ENCODE measurements around the gene CCDC185.

Gene CCDC185

GRCh38 chr1:223429821-223430220 is 36.6 kb downstream of the CCDC185 start (continued):
- no peak for TF ChIP-seq ZNF2 (tag by site-specific recombination; IDR thresholded peaks at IDR 0.05)
- TF ChIP-seq SETDB1 (IDR thresholded peaks at IDR 0.05; ENCODE audit: insufficient read length, low read length): no peak
- no peak for TF ChIP-seq ZFP37 (tag by site-specific recombination; IDR thresholded peaks at IDR 0.05)
- TF ChIP-seq ZFHX2 (tag by site-specific recombination; conservative IDR thresholded peaks at IDR 0.05): no peak
- TF ChIP-seq ZNF37A (tag by site-specific recombination; IDR thresholded peaks at IDR 0.05): no peak
- no peak for TF ChIP-seq ZNF302 (tag by site-specific recombination; IDR thresholded peaks at IDR 0.05; ENCODE audit: low read depth)
- no peak for TF ChIP-seq ZNF24 (tag by site-specific recombination; IDR thresholded peaks at IDR 0.05)
- no peak for TF ChIP-seq SP7 (tag by site-specific recombination; IDR thresholded peaks at IDR 0.05)
- no peak for TF ChIP-seq ZNF223 (tag by site-specific recombination; IDR thresholded peaks at IDR 0.05)
- TF ChIP-seq ZNF23 (tag by site-specific recombination; IDR thresholded peaks at IDR 0.05; ENCODE audit: borderline replicate concordance): no peak

- no peak overlapping the region for H3K4me3 ChIP-seq (ENCODE audit: low read depth, low read length)
- no peak overlapping the region for H3K27ac ChIP-seq (ENCODE audit: extremely low read depth, low read depth, low read length)
- TF ChIP-seq ZNF561 (tag by site-specific recombination; IDR thresholded peaks at IDR 0.05; ENCODE audit: borderline replicate concordance) (no peak), ZNF677 (tag by site-specific recombination; IDR thresholded peaks at IDR 0.05) (no peak), ZNF596 (tag by site-specific recombination; IDR thresholded peaks at IDR 0.05) (no peak), BCL11B (tag by site-specific recombination; IDR thresholded peaks at IDR 0.05; ENCODE audit: low read depth) (no peak), ZNF704 (tag by site-specific recombination; IDR thresholded peaks at IDR 0.05) (no peak), ZNF433 (tag by site-specific recombination; IDR thresholded peaks at IDR 0.05; ENCODE audit: low read depth) (no peak), EGR2 (tag by site-specific recombination; IDR thresholded peaks at IDR 0.05; ENCODE audit: low read depth) (no peak)
- TF ChIP-seq, protein P1, sequence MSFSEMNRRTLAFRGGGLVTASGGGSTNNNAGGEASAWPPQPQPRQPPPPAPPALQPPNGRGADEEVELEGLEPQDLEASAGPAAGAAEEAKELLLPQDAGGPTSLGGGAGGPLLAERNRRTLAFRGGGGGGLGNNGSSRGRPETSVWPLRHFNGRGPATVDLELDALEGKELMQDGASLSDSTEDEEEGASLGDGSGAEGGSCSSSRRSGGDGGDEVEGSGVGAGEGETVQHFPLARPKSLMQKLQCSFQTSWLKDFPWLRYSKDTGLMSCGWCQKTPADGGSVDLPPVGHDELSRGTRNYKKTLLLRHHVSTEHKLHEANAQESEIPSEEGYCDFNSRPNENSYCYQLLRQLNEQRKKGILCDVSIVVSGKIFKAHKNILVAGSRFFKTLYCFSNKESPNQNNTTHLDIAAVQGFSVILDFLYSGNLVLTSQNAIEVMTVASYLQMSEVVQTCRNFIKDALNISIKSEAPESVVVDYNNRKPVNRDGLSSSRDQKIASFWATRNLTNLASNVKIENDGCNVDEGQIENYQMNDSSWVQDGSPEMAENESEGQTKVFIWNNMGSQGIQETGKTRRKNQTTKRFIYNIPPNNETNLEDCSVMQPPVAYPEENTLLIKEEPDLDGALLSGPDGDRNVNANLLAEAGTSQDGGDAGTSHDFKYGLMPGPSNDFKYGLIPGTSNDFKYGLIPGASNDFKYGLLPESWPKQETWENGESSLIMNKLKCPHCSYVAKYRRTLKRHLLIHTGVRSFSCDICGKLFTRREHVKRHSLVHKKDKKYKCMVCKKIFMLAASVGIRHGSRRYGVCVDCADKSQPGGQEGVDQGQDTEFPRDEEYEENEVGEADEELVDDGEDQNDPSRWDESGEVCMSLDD (tag by site-specific recombination; IDR thresholded peaks at IDR 0.05): no peak
- TF ChIP-seq, protein P2, sequence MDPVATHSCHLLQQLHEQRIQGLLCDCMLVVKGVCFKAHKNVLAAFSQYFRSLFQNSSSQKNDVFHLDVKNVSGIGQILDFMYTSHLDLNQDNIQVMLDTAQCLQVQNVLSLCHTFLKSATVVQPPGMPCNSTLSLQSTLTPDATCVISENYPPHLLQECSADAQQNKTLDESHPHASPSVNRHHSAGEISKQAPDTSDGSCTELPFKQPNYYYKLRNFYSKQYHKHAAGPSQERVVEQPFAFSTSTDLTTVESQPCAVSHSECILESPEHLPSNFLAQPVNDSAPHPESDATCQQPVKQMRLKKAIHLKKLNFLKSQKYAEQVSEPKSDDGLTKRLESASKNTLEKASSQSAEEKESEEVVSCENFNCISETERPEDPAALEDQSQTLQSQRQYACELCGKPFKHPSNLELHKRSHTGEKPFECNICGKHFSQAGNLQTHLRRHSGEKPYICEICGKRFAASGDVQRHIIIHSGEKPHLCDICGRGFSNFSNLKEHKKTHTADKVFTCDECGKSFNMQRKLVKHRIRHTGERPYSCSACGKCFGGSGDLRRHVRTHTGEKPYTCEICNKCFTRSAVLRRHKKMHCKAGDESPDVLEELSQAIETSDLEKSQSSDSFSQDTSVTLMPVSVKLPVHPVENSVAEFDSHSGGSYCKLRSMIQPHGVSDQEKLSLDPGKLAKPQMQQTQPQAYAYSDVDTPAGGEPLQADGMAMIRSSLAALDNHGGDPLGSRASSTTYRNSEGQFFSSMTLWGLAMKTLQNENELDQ (tag by site-specific recombination; IDR thresholded peaks at IDR 0.05; ENCODE audit: low read depth): no peak
- TF ChIP-seq, protein P3, sequence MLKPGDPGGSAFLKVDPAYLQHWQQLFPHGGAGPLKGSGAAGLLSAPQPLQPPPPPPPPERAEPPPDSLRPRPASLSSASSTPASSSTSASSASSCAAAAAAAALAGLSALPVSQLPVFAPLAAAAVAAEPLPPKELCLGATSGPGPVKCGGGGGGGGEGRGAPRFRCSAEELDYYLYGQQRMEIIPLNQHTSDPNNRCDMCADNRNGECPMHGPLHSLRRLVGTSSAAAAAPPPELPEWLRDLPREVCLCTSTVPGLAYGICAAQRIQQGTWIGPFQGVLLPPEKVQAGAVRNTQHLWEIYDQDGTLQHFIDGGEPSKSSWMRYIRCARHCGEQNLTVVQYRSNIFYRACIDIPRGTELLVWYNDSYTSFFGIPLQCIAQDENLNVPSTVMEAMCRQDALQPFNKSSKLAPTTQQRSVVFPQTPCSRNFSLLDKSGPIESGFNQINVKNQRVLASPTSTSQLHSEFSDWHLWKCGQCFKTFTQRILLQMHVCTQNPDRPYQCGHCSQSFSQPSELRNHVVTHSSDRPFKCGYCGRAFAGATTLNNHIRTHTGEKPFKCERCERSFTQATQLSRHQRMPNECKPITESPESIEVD (tag by site-specific recombination; IDR thresholded peaks at IDR 0.05): no peak
- no peaks in the 10 kb centered on the region for H3K36me3 ChIP-seq (ENCODE audit: control insufficient read depth in 2 of 2, insufficient read depth in 1 of 2, low read length in 2 of 2)
- ChIA-PET POLR2A (no interaction called here), CTCF (no interaction called here)
- no peaks in the 10 kb centered on the region for H3K4me1 ChIP-seq (ENCODE audit: control insufficient read depth, insufficient read depth, low read length)
- no peaks in the 10 kb centered on the region for H3K9me3 ChIP-seq (ENCODE audit: control insufficient read depth, insufficient read depth, low read depth, low read length)
These were observed 37.0 kb downstream of the CCDC185 start for GRCh38 chr1:223430236-223430635.

Measured in HEK293 (cell line).